Tongue (tissue), 2 donors: ENCODE data around the gene NCK2. TPM values are rescaled to one million over a fixed set of nuclear protein-coding genes. Genes with fewer than 3 reads are reported as not detected.
A peak's percentile ranks its signal among the peaks of the same experiment; 100 is the strongest.

Experiments
- DNase-seq: peaks from one replicate; pipeline ENCODE4 v3.0.0-alpha.2; 2015
- total RNA-seq: library from RNA; depleted of rRNA; stranded (reverse); fragments of >200 nt; gene quantifications from one replicate; pipeline ENCODE4 v1.2.3, GENCODE V29; 2014

The NCK2 gene
- total RNA-seq, 1 donor from 2014 or later, result 70.8 TPM

- DNase-seq, result no peak
Observed at GRCh38 chr2:105814291-105814940, 69.7 kb downstream of the NCK2 start.

GRCh38 chr2:105815401-105815800 is 70.7 kb downstream of the NCK2 start:
- DNase-seq, result no peak

GRCh38 chr2:105820151-105820550 is 75.4 kb downstream of the NCK2 start:
- DNase-seq, result no peak

GRCh38 chr2:105820691-105821090 is 76.0 kb downstream of the NCK2 start:
- DNase-seq, result no peak

GRCh38 chr2:105821428-105822125 is 76.9 kb downstream of the NCK2 start:
- DNase-seq, result no peak

- no peak for DNase-seq
Observed at GRCh38 chr2:105822186-105822585, 77.5 kb downstream of the NCK2 start.

GRCh38 chr2:105824446-105824845 is 79.7 kb downstream of the NCK2 start:
- no peak for DNase-seq

- no peak for DNase-seq
Observed at GRCh38 chr2:105827351-105828096, 82.8 kb downstream of the NCK2 start.

- no peak for DNase-seq
Observed at GRCh38 chr2:105828558-105828957, 83.8 kb downstream of the NCK2 start.

- no peak for DNase-seq
Observed at GRCh38 chr2:105834931-105835330, 90.2 kb downstream of the NCK2 start.

GRCh38 chr2:105836341-105836740 is 91.6 kb downstream of the NCK2 start:
- no peak for DNase-seq

GRCh38 chr2:105836840-105837692 is 92.4 kb downstream of the NCK2 start:
- no peak for DNase-seq

GRCh38 chr2:105839793-105840192 is 95.1 kb downstream of the NCK2 start:
- DNase-seq, result no peak

- DNase-seq, result no peak
Observed at GRCh38 chr2:105840933-105841332, 96.2 kb downstream of the NCK2 start.

- no peak for DNase-seq
Observed at GRCh38 chr2:105841551-105841950, 96.8 kb downstream of the NCK2 start.

GRCh38 chr2:105842555-105842954 is 97.8 kb downstream of the NCK2 start:
- no peak for DNase-seq

GRCh38 chr2:105843476-105844374 is 99.0 kb downstream of the NCK2 start:
- DNase-seq, result peak; percentile 44

- DNase-seq, result no peak
Observed at GRCh38 chr2:105845976-105846375, 101.3 kb downstream of the NCK2 start.

- DNase-seq, result no peak
Observed at GRCh38 chr2:105847056-105847455, 102.3 kb downstream of the NCK2 start.

GRCh38 chr2:105848367-105848766 is 103.7 kb downstream of the NCK2 start:
- DNase-seq, result no peak
